DMS 273 treated with DMSO at 0.1 percent for 48 hours (cell line): ENCODE measurements around the gene ARHGEF3.

Source experiments
- DNase-seq: peaks from one replicate; lab custom pipeline; 2025; lab: John Stamatoyannopoulos, UW

Gene ARHGEF3

DNA sequence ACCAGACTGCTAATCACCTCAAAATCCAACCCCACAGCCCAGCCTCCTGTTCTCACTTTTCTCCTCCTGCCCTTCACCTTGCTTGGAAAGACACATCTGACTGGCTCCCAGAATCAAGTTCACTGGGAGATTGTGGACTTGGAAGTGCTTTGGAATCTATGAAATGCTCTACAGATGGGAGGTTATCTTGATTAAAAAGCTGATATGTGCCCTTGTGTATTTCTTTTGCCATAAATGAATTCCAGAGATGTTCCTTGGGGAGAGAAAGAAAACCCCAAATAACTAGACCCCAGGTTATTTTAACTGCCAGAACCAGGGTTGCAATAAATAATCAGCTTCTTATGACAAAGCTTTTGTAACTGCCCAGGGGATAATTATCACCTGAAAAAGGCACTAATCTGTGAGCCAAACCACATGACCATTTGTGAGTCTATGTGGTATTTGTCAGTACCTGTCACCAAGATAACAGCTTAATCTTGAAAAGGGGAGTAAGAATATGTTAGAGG lies 21.7 kb upstream of the ARHGEF3 start:
- DNase-seq: no peak

DNA sequence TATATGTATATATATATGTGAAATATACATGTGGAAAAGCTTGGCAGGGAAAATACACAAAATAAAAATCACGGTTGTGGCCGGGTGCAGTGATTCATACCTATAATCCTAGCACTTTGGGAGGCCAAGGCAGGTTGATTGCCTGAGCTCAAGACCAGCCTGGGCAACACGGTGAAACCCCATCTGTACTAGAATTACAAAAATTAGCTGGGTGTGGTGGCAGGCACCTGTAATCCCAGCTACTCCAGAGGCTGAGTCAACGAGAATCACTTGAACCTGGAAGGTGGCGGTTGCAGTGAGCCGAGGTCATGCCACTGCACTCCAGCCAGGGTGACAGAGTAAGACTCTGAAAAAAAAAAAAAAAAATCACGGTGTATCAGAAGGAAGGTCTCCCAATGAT lies 20.8 kb upstream of the ARHGEF3 start:
- DNase-seq: no peak

DNA sequence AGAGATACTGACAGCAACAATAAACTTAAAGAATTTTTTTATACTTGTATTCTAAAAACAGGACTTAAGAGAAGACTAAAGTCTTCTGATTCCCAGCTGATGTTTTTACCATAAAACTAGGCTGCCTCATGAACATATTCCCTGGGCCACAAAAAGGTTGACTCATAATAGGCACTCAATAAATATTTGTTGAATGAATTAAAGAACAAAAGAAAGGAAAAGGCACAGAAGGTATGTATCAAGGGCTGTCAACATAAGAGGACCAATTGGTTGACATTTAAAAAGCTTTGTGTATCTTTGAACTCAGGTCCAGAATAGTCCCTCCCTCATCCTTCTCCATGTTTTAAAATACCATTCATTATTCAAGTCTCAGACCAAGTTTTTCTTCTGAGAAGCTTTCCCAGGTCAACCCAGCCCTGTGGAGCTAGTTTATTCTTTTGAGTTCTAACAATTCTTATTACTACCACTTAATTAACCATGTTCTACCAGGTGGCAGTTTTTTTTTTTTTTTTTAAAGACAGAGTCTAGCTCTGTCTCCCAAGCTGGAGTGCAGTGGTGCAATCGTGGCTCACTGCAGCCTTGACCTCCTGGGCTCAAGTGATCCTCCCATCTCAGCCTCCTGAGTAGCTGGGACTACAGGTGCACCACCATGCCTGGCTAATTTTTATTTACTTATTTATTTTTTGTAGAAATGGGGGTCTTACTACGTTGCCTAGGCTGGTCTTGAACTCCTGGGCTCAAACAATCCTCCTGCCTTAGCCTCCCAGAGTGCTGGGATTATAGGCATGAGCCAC lies 17.5 kb upstream of the ARHGEF3 start:
- no peak for DNase-seq

DNA sequence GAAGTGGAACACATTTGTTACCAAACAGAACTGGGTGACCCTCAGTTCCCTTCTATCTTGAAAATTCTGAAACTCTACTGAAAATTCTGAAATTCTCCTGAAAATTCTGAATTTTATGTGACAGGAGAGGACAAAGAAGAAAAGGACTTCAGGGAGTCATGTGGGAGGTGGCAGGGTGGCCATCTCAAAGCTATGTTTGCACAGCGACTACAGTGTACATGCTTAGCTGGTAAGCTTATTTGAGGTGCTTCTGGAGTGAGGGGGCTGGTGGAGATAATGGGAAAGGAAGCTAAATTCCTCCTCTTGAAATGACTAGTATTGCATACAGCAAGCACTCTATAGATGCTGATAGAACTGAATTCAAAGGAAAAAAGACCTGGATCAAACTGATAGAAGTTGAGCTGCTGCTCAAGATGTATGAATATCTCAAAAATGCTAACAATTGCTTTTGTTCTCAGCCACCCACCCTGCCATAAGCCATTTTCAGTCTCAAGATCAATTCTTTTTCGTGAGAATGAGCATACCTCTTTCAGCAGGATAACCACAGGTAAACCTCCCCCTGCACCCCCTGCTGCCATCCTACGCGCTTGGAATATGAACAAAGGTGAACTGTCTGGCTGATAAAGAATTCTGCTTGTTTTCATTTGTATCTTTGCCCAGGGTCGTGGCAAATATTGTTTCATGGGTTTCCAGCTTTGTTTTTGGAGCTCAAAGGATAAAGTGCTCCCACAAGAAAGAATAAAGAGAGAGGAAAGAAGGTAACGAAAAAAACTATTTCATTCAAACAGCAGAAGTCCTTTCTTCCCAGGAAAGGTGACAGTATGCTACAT lies 16.6 kb upstream of the ARHGEF3 start:
- DNase-seq: no peak

DNA sequence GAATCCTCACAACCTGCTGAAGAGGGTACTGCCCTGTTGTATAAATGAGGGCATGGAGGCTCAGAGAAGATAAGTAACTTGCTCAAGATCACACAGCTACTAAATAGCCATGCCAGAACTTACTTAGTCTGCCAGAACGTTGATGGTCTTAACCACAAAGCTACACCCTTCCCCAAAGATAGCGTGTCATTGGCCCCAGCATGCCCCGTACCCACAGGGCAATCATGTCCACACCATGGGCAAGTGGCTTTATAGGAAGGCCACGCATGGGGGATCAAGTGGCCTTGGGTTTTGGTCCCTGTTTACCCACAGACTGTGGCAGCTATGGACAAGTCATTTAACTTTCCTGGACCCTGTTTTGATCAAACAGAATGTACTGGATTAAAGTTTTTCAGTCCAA lies 15.9 kb upstream of the ARHGEF3 start:
- DNase-seq: no peak

DNA sequence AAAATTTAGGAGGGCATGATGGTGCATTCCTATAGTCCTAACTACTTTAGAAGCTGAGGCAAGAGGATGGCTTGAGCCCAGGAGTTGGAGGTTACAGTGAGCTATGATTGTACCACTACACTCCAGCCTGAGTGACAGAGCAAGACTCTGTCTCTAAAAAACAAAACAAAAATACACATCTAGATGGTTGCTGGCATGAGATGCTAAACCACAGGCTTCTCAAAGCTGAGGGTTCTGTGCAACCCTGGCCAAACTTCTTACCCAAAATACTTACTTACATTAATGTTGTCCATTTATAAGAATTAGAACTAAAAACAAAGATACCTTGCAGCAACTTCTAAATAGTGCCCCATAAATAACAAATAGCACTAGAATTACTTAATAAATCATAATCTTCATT lies 14.3 kb upstream of the ARHGEF3 start:
- DNase-seq: no peak

DNA sequence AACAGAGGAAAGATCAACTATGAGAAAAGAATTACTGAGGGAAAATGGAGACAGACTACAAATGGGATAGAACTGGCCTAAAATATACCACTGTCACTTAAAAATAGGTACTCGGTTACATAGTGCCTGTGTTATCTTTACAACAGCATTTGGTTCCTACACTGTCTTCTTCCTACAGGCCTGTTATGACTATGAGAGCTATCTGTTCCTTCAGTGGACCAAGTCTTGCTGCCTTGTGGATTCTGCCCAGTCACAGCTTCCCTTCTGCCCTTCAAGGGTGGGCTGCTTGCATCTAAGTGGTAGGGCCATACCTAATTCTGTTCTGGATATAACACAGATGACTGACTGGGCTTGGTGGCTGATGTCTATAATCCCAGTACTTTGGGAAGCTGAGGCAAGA lies 13.8 kb upstream of the ARHGEF3 start:
- DNase-seq: no peak

DNA sequence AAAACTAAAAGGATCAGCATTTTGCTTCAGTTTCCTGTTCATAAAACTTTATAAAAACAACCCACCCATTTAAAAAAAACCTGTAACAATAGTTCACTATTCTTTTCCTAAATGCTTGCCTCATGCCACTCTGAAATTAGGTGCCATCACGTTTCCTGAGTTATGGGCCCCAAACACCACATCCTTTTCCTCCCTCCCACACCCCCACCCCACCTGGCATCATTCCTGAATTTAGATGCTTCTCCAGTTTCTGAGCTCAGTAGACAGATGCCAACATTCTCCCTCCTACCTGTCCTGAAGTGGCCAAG lies 11.9 kb upstream of the ARHGEF3 start:
- DNase-seq: peak; percentile 46

DNA sequence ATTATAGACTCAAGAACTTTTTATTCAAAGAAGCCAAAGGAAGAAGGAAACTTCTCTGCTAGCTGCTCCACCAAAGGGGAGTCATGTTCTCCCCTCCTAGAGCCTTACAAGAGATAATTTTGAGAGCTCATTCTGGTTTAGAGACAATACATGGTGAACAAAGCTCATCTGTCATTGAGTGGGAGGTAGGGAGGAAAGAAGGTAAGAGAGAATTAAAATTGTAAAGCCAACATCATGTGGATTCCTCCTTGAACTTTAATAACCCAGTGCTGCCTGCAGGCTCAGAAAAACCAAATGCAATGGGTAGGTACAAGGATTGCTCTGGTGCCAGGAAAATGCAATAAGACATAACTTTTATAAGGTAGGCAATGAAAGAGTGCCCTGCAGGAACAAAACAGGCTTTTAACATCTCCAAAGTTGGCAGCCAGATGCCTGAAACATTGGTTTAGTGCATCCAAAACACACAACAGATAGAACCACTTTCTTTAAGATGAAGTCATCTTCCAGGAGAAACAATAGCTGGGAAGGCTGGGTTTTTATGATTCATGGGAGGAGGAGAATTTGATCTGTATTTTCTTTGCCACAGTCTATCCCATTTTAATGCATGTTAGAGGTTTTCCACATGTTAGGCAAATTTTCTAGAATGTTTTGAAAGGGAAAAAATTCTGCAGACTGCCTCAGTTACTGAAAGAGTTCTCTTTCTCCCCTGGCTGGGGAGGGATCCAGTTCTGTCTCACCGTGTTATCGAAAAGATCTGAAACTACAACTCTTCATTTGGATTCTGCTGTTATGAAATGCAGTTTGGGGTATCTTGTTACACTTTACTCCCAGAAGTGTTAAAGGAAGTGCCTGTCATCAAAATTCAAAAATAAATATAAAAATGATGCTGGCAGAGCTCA lies 11.3 kb upstream of the ARHGEF3 start:
- no peak for DNase-seq

DNA sequence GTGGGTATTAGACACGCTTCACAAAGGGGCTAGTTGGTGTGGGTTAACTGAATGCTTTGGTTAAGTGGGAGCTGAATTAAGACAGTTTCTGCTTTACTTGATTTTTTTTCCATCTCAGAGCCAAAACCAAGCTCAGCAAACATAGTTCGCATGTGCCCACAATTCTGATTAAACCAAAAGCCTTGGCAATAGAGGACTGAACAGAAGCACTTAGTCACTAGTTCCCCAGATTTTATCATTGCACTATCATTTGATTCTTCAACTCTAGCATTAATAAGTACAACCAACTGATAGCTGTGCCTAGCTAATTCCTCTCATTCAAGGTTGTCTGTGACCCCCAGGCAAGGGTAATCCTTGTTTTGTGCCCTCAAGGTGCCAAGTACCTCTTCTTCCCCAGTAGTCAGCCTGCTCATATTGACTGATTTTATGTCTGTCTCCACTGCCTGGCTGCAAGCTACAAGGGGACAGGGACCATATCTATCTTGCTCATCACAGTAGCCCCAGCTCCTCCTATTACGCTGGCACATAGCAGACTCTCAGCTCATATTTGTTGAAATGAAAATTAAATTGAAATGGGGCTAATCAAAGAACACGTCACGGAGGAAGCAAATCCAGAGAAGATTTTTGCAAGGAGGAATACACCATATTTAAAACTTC lies 9.9 kb upstream of the ARHGEF3 start:
- no peak for DNase-seq

DNA sequence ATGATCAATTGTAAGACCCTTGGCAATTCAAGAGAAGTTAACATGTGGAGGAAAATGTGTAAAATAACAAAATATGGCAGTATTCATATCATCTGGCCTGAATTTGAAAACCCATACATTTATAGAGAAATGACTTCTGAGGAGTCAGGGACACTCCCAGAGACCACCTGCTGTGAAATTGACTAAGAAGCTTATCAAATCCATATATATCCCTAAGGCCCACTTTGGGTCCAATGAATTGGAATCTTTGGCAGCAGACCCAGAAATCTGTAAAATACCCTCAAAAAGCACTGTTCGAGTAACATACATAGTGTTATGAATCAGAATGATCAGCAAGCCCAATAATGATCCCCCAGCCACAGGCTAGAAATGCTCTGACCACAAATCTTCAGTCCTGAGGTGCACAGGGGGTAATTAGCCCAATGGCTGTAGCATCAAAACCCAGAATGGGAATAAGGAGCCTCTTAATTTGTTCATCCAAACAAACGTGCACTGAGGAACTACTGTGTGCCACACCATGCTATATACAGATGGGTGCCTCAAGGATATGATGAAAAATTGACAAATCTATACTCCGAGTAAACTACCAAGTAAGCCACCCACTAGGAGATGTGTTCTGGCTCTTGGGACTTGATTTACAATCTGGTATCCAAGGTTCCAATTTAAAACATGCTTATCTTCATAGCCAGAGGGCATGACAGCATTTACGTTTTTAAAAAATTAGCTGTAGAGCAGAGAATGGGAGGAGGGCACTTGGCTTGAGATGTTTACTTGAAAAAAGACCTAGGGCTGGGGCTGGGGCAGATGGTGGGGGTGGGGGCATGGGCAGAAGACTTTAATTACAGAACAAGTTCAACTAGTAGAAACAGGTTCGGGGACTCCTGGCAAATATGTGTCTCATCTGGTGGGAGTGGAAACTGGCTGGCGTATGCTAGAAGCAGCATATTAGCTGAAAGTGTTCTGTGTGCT lies 9.1 kb upstream of the ARHGEF3 start:
- DNase-seq: peak; percentile 87

DNA sequence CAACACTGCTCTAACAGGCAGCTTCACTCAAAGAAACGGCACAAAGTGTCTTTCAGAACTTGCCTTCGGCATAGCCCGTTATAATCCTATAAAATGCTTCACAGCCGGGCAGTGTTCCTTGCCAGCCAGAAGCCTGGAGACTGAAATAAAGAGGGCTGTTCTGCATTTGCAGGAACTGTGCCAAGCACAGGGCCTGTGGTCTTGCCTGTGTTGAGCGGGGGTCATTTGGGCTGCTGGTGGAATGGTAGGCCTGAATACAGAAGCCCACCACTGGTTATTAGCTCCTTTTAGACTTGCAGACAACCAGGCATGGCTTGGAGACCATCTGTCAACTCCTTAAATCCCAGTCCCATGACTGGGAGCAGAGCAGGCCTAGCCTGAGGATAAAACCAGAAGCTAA lies 4.7 kb upstream of the ARHGEF3 start:
- no peak for DNase-seq

DNA sequence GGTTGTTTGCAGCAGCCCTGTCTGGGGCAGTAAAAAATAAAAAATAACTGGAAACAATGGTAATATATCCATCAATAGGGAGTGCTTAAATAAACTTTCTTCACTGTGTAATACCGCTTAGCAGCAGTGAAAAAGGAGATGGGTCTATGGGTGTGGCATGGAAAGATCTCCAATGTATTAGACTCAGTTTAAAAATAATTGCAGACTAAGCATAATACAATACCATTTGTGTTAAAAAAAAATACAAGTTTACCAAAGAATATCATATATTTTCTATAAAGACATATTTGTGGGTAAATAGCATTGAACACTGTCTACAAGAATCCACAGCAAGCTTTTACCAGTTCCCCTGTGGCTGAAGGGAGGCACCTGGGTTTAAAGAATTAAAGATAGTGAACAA lies 1.0 kb upstream of the ARHGEF3 start:
- no peak for DNase-seq

DNA sequence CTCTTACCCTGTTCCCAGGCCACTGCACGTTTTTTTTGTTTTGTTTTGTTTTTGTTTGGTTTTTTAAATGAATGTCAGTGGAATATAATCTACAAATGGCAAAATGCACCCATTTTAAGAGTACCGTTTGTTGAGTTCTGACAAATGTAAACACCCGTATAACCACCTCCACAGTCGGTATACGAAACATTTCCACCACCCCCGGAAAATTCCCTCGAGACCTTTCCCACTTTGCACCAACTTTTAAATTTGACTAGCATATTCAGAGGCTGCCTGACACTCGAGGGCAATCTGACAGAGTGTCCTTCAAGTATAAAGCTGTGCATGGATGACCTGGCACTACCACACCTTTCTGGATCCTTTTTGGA lies 613 bp upstream of the ARHGEF3 start:
- DNase-seq: no peak

DNA sequence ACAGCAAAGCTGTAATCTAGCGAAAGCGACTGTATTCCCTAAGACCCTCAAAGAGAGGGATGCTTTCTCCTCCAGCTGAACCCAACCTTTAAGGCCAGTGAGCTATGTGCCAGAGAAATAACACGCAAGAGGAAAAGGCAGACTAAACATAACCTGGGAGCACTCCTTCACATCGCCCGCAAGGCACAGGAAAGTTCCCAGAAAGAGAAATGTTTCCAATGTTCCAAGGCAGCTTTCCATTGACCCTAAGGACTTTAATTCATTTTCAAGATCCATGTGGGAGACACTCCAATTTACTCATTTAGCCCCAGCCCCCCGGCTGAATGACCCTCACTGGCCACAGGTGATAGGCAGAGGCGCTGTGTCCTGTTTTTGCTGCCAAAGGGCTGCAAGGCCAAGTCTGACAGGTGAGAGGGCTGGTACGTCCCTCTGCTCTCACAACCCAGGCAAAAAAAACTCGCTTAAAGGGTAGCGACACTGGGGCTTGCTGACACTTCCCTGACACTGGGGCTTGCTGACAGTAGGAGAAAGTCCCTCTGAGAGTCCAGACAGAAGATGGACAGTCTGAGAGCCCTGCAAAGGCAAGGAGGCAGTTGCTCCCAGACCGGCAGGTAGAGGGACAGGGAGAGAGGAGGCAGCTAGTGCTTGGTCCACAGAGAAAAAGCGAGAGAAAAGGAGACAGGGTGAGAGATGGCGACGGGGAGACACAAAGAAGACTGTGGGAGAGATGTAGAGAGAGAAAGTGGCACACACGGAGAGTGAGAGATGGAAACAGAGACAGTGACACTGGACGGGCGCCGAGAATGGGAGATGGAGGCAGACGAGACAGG lies 702 bp downstream of the ARHGEF3 start:
- no peak for DNase-seq

DNA sequence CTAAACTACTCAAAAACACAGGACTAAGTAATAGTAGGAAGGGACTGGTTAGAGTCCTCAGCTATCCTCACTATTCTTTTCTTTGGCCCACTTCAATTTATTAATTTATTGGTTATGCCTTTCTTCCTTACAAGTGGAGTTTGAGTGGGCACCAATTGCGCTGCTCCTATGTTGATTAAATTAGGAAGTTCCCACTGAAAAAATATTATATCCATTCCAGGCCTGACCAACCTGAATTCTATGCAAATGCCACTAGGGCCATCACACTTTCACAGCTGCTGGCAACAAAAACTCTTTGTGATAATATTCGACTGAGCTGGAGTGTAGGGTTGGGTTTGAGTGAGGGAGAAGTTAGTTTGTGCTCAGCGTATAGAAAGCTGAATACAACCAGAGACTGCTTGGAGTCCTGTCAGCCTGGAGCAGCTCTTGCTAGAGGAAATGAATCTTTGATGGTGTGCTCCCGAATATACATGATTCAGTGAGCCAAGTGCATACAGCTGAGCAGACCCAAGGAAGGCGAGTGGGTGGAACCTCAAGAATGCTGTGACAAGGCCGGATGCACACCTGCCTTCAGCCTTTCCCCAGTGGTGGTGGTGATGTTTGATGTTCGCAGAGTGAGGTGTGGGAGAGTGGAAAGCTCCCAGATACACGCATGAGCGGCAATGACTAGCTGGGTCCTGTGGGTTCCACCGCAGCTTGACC lies 1.5 kb downstream of the ARHGEF3 start:
- DNase-seq: no peak

DNA sequence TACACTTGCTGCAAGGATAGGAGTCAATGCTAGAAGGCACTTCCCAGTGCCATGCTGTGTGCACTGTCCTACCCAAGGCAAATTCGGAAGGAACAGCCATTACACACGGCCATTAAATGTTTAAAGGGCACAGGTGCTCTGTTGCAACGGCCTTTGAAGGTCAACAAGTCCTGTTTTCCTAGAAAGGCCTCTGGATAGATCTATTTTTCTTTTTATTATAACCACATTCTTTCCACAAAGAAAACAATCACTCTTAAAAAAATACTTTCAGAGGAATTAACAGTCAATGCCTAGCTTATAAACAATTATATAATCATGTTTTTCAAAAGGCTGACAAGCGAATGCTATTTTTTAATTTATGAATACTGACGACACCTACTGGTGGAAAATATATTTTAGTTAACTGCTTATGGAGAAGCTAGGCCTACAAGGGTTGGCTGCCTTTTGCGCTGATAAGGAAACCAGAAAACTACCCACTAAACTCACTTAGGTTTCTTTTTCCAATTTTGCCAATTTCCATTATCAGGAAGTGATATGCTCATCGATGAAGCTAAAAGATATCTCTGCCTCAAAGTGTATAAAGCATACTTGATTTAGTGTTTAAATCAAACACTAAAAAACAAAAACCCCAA lies 2.4 kb downstream of the ARHGEF3 start:
- peak; percentile 16 for DNase-seq

DNA sequence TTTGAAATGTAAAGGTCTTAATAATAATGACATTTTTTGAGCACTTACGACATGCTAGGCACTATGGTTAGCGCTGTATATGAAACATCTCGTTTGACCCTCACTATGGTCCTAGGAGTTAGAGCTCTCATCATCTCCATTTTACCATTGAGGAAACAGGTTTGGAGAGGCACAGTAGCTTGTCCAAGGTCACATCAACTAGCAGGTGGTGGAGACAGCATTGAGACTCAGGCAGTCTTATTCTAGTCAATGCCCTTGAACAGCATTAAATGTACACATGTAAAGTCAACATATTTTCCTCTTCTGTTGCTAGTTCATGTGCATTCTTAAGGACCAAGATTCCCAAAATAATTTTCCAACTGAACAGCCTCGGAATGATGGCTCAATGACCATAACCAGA lies 4.8 kb downstream of the ARHGEF3 start:
- DNase-seq: no peak

DNA sequence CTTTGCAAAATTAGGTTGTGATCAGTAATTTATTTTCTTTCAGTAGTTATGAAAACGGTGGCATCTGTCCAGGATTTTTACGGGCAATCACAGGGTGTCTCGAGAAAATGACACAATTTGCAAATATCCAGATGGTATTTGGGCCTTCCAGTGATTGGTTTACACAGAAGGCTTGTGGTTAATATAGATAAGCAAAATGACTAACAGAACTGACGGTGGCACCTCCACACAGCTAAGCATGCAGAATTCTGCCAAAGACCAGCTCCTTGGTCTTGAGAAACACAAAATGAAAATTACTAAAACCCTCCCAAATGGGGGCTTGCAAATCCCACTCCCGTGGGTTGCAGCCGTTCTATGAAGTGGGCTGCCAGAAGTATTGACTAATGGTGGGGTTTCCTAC lies 5.5 kb downstream of the ARHGEF3 start:
- no peak for DNase-seq
